Measurements from ENCODE around the gene E2F2.

The E2F2 gene

DNA sequence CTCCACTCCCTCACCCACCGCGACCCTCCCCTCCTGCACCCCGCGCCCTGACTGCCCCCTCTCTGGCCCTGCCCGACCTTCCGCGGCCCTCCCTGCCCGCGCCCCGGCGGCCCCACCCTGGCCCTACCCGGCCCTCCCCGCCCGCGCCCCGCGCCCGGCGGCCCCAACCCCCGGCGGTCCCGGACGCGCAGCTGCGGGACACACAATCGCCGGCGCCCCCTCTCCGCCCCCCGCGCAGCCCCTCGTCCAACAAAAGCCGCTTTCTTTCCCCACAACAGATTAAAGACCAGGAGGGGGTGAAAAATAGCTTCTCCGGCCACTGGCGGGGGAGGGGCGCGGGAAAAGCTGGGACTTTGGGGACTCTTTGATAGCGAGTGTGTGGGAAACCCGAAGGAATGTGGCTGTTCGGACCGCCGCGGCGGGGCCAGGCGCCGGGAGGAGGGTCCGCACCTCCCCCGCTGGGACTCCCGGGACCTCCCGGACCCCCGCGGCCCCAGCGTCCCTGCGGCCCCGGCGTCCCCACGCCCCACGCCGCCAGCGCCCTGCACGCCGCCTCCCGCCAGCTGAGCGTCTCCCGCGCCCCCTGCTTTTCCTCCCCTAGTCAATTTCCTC, 37.1 kb upstream of the E2F2 start:
- Histone ChIP-seq H3K4me1 (ENCODE audit: insufficient read depth, low read length) (peaks cover 20% of the 10 kb centered on the region; the same call in 1 of the 2 replicates), H3K9me3 (ENCODE audit: control insufficient read depth, insufficient read depth, low read length) (no peaks in the 10 kb centered on the region), H3K9ac (ENCODE audit: low read depth, low read length) (peak overlapping the region; percentile 72), H3K36me3 (ENCODE audit: insufficient read depth, low read length) (no peaks in the 10 kb centered on the region)

GRCh38 chr1:23567629-23567995, 36.6 kb upstream of the E2F2 start:
- Histone ChIP-seq H3K9me3 (ENCODE audit: control insufficient read depth, insufficient read depth, low read length) (no peaks in the 10 kb centered on the region), H3K4me1 (ENCODE audit: insufficient read depth, low read length) (peaks cover 22% of the 10 kb centered on the region; the same call in 1 of the 2 replicates), H3K36me3 (ENCODE audit: insufficient read depth, low read length) (no peaks in the 10 kb centered on the region), H3K9ac (ENCODE audit: low read depth, low read length) (peak overlapping the region; percentile 31; the same call in 1 of the 2 replicates)

DNA sequence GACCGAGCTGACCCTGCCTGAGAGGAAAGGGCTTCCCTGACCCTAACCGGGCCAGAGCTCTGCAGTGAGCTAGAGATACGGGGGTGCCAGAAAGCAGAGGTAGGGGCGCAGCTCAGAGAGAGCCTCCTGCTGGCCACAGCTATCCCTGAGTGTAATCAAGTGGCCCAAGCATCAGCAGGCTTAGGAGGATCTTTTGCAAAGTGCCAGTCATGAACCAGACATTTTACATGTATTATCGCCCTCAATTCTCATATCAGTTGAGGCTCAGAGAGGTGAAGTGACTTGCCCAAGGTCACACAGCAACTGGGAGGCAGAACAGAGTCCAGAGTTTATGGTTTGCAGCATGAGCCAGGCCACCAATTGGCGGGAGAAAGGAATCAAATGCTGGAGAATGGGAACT, 35.3 kb upstream of the E2F2 start:
- H3K4me1 ChIP-seq (ENCODE audit: insufficient read depth, low read length) = peaks cover 31% of the 10 kb centered on the region

DNA sequence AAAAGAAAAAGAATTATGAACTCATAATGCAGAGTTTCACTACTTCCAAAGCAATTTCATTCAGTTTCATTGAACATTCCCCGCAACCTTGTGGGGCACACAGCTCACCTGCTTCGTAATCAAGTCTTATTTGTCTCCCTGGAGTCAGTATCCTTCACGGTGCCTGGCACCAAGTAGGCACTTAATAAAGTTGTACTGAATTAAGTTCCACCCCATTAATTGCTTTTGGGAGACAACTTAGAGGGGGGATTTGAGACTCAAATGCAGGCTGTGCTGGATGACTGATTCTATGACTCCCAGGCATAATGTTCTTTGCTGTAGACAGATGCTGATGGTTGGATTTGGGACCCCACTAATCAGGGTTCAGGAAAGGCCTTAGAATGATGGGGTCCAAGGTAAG, 34.7 kb upstream of the E2F2 start:
- H3K4me1 ChIP-seq (ENCODE audit: insufficient read depth, low read length) = peaks cover 36% of the 10 kb centered on the region
- H3K36me3 ChIP-seq (ENCODE audit: insufficient read depth, low read length) = no peaks in the 10 kb centered on the region
- no peaks in the 10 kb centered on the region for H3K9me3 ChIP-seq (ENCODE audit: control insufficient read depth, insufficient read depth, low read length)
- no peak overlapping the region for H3K9ac ChIP-seq (ENCODE audit: low read depth, low read length)

More for the DNA sequence above, 35.3 kb upstream of the E2F2 start:
- Histone ChIP-seq H3K36me3 (ENCODE audit: insufficient read depth, low read length) (no peaks in the 10 kb centered on the region), H3K9me3 (ENCODE audit: control insufficient read depth, insufficient read depth, low read length) (no peaks in the 10 kb centered on the region), H3K9ac (ENCODE audit: low read depth, low read length) (no peak overlapping the region)

- H3K9me3 ChIP-seq (ENCODE audit: control insufficient read depth, insufficient read depth, low read length) = no peaks in the 10 kb centered on the region
- peaks cover 41% of the 10 kb centered on the region for H3K4me1 ChIP-seq (ENCODE audit: insufficient read depth, low read length)
- no peak overlapping the region for H3K9ac ChIP-seq (ENCODE audit: low read depth, low read length)
- H3K36me3 ChIP-seq (ENCODE audit: insufficient read depth, low read length) = no peaks in the 10 kb centered on the region
These were observed 33.6 kb upstream of the E2F2 start for GRCh38 chr1:23564529-23565122.

DNA sequence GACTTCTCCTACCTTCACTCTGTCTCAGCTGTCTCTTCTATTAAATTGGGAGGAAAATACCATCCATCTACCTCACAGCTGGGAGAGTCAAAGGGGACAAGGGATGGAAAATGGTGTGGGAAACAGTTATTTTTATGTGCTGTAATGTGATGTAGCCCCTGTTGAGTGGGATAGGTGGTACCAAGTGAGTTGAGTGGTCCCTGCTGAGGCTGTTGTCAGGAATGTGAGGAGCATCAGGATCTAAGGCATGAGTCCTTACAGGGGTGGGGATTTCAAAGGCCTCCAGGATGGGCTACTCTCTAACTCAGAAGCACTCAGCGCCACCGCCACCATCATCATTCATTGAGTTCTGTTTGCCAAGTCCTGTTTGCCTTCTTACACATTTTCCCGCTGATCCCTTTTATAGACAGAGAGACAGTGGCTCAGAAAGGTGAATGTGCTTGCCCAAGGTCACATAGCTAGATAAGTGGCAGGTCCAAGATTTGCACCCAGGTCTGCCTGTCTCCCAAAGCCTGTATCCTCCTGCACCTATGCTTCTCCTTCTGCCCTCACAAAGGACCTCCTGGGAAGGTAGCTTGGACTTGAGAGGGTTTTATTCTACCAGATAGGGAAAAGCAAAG, 32.8 kb upstream of the E2F2 start:
- peaks cover 33% of the 10 kb centered on the region for H3K4me1 ChIP-seq (ENCODE audit: insufficient read depth, low read length)

DNA sequence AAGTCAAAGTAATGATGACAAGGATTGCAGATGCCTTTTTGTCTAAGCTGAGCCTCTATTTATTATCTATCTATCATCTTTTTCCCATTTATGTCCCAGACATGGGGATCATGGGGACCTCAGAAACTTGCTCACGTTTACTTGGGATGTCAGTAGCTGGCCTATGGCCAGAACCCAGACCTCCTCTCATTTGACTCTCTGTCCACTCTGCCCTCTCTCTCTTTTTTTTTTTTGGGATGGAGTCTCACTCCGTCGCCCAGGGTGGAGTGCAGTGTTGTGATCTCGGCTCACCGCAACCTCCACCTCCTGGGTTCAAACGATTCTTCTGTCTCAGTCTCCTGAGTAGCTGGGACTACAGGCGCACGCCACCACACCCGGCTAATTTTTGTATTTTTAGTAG, 32.0 kb upstream of the E2F2 start:
- Histone ChIP-seq H3K9me3 (ENCODE audit: control insufficient read depth, insufficient read depth, low read length) (no peaks in the 10 kb centered on the region), H3K4me1 (ENCODE audit: insufficient read depth, low read length) (peaks cover 29% of the 10 kb centered on the region), H3K36me3 (ENCODE audit: insufficient read depth, low read length) (no peaks in the 10 kb centered on the region), H3K9ac (ENCODE audit: low read depth, low read length) (no peak overlapping the region)

More for the DNA sequence above, 32.8 kb upstream of the E2F2 start:
- H3K36me3 ChIP-seq (ENCODE audit: insufficient read depth, low read length) = no peaks in the 10 kb centered on the region
- H3K9me3 ChIP-seq (ENCODE audit: control insufficient read depth, insufficient read depth, low read length) = no peaks in the 10 kb centered on the region
- no peak overlapping the region for H3K9ac ChIP-seq (ENCODE audit: low read depth, low read length)

DNA sequence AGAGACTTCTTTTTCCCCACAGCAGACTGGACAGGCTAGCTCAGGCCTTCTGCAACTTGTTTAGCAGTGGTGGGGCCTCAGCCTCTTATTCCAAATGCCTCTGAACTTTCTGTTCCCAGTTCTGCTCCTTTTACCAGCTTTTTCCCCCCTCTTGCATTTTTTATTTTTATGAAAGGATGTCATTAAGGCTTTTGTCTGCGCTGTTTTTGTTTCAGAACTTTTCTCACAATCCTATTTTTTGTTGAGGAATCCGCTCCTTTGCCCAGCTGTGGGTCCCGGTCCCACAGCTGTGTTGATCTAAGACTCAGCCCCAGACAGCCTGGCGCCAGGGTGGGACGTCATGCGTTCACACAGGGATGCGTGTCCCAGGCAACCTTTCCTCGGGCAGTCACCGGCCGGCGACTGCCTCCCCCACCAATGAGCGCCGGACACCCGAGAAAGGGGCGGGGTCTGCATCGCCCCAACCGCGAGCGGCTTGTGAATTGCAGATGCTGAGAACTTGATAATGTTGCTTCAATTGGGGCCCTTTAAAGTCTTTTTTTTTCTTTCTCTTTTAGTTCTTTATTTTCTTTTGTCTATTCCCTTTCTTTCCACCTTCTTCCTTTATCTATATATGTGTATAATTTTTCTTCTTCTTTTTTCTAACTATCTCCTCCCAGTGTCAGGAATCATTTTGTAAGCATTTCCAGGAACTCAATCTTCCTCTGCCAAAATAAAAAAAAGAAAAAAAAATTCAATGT, 31.3 kb upstream of the E2F2 start:
- H3K9ac ChIP-seq (ENCODE audit: low read depth, low read length) = no peak overlapping the region
- H3K36me3 ChIP-seq (ENCODE audit: insufficient read depth, low read length) = no peaks in the 10 kb centered on the region
- no peaks in the 10 kb centered on the region for H3K9me3 ChIP-seq (ENCODE audit: control insufficient read depth, insufficient read depth, low read length)
- peaks cover 29% of the 10 kb centered on the region for H3K4me1 ChIP-seq (ENCODE audit: insufficient read depth, low read length)

GRCh38 chr1:23561813-23562100, 30.7 kb upstream of the E2F2 start:
- Histone ChIP-seq H3K4me1 (ENCODE audit: insufficient read depth, low read length) (peaks cover 29% of the 10 kb centered on the region), H3K36me3 (ENCODE audit: insufficient read depth, low read length) (no peaks in the 10 kb centered on the region), H3K9me3 (ENCODE audit: control insufficient read depth, insufficient read depth, low read length) (no peaks in the 10 kb centered on the region), H3K9ac (ENCODE audit: low read depth, low read length) (no peak overlapping the region)

DNA sequence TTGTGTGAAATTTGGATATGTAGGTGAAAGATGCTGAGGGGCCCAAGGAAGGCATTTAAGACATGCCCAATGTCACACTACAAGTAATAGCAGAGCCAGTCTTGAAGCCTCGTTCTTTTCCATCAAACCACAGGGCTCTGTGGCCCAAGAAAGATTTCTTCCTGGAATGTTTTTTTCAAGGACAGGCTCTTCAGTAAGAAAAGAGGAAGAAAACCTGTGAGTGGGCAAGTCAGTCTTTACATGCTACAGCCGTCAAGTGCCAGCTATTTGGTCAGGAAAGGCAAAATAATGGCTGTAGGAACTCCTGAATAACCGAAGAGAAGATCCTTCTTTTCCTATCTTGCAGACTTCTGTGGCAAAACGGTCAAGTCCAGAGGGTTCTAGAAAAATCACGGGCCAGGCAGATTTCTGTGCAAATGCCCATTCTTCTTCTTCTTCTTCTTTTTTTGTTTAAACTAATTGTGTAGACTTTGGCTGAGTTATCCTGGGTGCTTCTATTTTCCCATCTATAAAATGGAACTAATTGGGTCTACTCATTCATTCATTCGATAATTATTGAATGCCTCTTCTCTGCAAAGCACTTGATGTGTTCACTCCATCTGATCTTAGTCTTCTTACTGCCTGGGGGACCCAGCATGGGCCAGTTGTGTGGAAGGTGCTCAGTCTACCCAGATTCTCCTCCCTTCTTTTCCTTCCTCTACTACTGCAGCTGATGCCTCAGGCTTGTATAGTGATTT, 30.2 kb upstream of the E2F2 start:
- Histone ChIP-seq H3K9ac (ENCODE audit: low read depth, low read length) (no peak overlapping the region), H3K36me3 (ENCODE audit: insufficient read depth, low read length) (no peaks in the 10 kb centered on the region), H3K9me3 (ENCODE audit: control insufficient read depth, insufficient read depth, low read length) (no peaks in the 10 kb centered on the region), H3K4me1 (ENCODE audit: insufficient read depth, low read length) (peaks cover 34% of the 10 kb centered on the region)

DNA sequence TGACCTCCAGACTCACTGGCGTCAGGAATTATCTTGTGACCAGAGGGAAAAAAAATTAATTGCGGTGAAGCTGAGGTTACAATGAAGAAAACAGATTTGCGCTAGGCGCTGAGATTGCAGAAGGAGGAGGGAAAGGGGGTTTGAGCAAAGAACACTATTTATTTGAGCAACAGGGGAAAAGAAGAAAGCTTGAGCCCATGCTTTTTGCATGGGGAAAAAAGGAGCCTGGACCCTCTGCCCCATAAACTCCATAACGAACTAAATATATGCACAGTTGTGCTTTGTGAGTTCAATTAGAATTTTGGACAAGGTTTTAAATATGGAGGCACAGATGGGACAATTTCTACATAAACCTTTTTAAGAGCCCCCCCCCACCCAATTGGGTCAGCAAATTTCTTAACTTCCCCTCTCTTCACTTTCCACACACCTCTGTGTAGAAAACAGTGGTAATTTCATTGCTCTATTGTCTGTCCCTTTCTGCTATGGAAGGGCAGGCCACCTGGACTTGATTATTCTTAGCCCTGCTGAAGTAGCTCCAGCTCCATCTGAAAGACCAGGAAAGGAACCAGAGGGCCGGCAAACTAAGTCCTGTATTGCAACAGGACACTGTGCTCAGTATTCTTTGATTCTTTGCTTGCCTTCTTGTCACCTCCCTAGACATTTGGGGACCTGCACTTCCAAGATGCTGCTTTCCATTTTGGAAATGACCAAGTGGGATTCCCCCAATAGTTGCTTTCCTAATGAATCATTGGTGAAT, 29.1 kb upstream of the E2F2 start:
- peak overlapping the region; percentile 71 for H3K9ac ChIP-seq (ENCODE audit: low read depth, low read length)
- no peaks in the 10 kb centered on the region for H3K36me3 ChIP-seq (ENCODE audit: insufficient read depth, low read length)
- H3K4me1 ChIP-seq (ENCODE audit: insufficient read depth, low read length) = peaks cover 35% of the 10 kb centered on the region
- no peaks in the 10 kb centered on the region for H3K9me3 ChIP-seq (ENCODE audit: control insufficient read depth, insufficient read depth, low read length)

GRCh38 chr1:23559136-23559984, 28.3 kb upstream of the E2F2 start, which contains the start of gene ID3:
TSS of gene ID3 (minus strand) at chr1:23559501. CDS start at chr1:23559426, 75 bp downstream.
- peaks cover 35% of the 10 kb centered on the region for H3K4me1 ChIP-seq (ENCODE audit: insufficient read depth, low read length)
- no peaks in the 10 kb centered on the region for H3K36me3 ChIP-seq (ENCODE audit: insufficient read depth, low read length)
- H3K9me3 ChIP-seq (ENCODE audit: control insufficient read depth, insufficient read depth, low read length) = no peaks in the 10 kb centered on the region
- peak within 1 kb of the TSS; percentile 71 for H3K9ac ChIP-seq (ENCODE audit: low read depth, low read length)

- peaks cover 30% of the 10 kb centered on the region for H3K4me1 ChIP-seq (ENCODE audit: insufficient read depth, low read length)
These were observed 27.8 kb upstream of the E2F2 start for GRCh38 chr1:23558872-23559135.

More at GRCh38 chr1:23558872-23559135, 27.8 kb upstream of the E2F2 start:
- Histone ChIP-seq H3K9ac (ENCODE audit: low read depth, low read length) (peak overlapping the region; percentile 71), H3K36me3 (ENCODE audit: insufficient read depth, low read length) (no peaks in the 10 kb centered on the region), H3K9me3 (ENCODE audit: control insufficient read depth, insufficient read depth, low read length) (no peaks in the 10 kb centered on the region)

All from ES-I3 (cell line).